NB4 (cell line): ENCODE data around the gene GAD1.
A peak's percentile ranks its signal among the peaks of the same experiment; 100 is the strongest.

Source experiments
- MYC ChIP-seq: IDR thresholded peaks from 2 replicates; pipeline ENCODE4 v1.6.1; 2011; ENCODE audit warnings: low read depth, low read length
- POLR2A ChIP-seq: IDR thresholded peaks from 2 replicates; pipeline ENCODE4 v1.6.1; 2011; ENCODE audit warnings: mild to moderate bottlenecking; ENCODE audit not compliant: insufficient read length; ENCODE audit errors: extremely low read depth
- TF ChIP-seq, protein P1 (sequence below): IDR thresholded peaks from one replicate; pipeline ENCODE4 v1.5.1; 2012; ENCODE audit warnings: low read depth, low read length
- TF ChIP-seq, protein P2 (sequence below): IDR thresholded peaks from 2 replicates; pipeline ENCODE4 v1.6.1; 2011; ENCODE audit warnings: low read depth, low read length

GRCh38 chr2:170813611-170814532 lies 2.8 kb upstream of the GAD1 start:
- TF ChIP-seq, protein P1, sequence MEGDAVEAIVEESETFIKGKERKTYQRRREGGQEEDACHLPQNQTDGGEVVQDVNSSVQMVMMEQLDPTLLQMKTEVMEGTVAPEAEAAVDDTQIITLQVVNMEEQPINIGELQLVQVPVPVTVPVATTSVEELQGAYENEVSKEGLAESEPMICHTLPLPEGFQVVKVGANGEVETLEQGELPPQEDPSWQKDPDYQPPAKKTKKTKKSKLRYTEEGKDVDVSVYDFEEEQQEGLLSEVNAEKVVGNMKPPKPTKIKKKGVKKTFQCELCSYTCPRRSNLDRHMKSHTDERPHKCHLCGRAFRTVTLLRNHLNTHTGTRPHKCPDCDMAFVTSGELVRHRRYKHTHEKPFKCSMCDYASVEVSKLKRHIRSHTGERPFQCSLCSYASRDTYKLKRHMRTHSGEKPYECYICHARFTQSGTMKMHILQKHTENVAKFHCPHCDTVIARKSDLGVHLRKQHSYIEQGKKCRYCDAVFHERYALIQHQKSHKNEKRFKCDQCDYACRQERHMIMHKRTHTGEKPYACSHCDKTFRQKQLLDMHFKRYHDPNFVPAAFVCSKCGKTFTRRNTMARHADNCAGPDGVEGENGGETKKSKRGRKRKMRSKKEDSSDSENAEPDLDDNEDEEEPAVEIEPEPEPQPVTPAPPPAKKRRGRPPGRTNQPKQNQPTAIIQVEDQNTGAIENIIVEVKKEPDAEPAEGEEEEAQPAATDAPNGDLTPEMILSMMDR = no peak
- no peak for TF ChIP-seq POLR2A
- TF ChIP-seq, protein P2, sequence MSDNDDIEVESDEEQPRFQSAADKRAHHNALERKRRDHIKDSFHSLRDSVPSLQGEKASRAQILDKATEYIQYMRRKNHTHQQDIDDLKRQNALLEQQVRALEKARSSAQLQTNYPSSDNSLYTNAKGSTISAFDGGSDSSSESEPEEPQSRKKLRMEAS = peak; percentile 63
- no peak for TF ChIP-seq MYC
